GM19035 (cell line): Measurements from ENCODE around the gene CEP295NL.
"Not testable (repeated sequence)": the region's sequence is repeated elsewhere in the genome, so short reads cannot be mapped to it uniquely, and the experiment has no call there.

ENCODE experiments used
- ATAC-seq: cut with Tn5 transposase; IDR thresholded peaks from one replicate; pipeline ENCODE4 v1.9.1; 2021; ENCODE audit not compliant: unreplicated experiment

CEP295NL gene

DNA sequence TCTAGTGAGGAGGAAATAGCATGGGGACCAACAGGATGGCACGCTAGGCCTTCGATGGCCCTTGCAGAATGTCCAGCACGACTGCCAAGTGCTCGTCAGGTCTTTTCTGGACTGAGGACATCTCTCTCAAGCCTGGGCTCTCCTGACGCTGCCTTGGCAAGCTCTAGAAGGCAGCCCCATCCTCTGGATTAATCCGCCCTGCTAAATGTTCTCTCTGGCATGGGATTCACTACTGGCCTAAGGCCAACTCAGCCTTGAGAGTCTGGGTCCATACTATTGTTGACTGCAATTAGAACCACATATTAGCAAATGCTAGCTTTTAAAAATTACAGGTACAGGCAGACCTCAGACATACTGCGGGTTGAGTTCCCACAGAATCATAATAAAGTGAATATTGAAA lies 2.5 kb upstream of the CEP295NL start:
- ATAC-seq: no peak

GRCh38 chr17:78905116-78905515 lies 2.1 kb upstream of the CEP295NL start:
- no peak for ATAC-seq

DNA sequence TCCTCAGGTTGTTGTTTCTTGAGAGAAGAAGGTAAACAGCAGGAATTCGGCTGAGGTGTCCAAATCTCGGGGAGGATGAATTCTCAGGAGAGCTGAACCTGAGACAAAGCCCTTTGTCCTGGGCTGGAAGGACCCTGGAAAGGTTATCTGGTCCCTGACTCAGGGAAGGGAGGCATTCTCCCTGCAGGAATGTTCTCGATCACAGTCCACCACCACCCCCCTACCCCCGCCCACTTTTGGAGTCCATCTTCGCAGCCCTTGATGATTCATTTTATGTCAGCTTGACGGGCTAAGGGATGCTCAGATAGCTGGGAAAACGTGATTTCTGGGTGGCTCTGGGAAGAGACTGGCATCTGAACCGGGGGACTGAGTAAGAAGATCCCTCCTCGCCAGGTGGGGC lies 1.4 kb upstream of the CEP295NL start:
- ATAC-seq: no peak

GRCh38 chr17:78902231-78902630 lies 770 bp downstream of the CEP295NL start:
- ATAC-seq: not testable (repeated sequence)

GRCh38 chr17:78901806-78902205 lies 1.2 kb downstream of the CEP295NL start:
- no peak for ATAC-seq

DNA sequence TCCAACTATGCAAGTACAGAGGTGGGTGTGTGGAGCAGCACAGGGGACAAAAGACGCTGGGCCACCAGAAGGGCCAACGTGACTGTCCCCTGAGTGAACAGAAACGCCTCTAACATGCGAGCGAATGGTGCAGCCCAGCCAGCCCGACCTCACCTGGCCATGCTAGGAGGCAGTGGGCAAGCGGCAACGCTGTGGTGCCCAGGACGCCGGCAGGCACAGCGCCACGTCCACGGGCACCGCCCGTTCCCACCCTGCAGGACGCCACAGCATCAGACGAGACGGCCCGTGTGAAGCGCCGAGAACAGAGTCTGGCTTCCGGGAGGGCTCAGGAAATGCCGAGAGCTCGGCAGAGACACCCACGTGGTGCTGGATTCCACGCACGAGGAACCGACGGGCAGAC lies 2.2 kb downstream of the CEP295NL start:
- no peak for ATAC-seq

- ATAC-seq: no peak
Measured at GRCh38 chr17:78899361-78900260, 3.4 kb downstream of the CEP295NL start.

DNA sequence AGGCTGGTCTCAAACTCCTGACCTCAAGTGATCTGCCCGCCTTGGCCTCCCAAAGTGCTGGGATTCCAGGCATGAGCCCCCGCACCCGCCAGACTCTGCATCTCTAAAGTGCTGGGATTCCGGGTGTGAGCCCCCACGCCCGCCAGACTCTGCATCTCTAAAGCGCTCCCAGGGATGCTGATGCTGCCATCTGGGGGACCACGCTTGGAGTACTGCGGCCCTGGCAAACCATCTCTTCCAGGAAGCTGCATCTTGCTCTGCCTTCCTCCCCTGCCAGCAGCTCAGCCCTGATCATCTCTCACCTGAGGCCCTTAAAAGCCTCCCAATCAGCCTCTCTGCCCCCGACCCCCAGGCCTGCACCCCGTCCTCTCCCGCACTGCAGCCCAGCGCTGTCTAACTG lies 4.1 kb downstream of the CEP295NL start:
- ATAC-seq: no peak

GRCh38 chr17:78898075-78898836 lies 4.7 kb downstream of the CEP295NL start:
- ATAC-seq: no peak

DNA sequence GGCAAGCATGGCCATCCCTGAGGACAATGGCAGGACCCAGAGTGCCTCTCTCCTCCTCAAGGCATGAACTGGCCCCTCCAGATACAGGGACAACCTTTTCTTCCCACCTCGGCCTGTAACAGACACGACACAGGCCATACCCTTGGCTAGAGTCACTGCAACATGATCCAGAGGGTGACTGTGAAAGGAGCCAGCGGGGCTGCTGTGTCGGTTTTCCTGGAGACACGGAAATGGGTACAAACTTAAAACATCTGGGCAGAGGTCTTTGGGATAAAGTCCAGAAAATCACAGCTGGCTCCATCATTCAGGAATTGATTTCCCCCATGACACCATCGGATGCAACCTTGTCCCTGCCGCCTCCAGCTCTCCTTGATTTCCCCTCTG lies 5.3 kb downstream of the CEP295NL start:
- ATAC-seq: no peak

DNA sequence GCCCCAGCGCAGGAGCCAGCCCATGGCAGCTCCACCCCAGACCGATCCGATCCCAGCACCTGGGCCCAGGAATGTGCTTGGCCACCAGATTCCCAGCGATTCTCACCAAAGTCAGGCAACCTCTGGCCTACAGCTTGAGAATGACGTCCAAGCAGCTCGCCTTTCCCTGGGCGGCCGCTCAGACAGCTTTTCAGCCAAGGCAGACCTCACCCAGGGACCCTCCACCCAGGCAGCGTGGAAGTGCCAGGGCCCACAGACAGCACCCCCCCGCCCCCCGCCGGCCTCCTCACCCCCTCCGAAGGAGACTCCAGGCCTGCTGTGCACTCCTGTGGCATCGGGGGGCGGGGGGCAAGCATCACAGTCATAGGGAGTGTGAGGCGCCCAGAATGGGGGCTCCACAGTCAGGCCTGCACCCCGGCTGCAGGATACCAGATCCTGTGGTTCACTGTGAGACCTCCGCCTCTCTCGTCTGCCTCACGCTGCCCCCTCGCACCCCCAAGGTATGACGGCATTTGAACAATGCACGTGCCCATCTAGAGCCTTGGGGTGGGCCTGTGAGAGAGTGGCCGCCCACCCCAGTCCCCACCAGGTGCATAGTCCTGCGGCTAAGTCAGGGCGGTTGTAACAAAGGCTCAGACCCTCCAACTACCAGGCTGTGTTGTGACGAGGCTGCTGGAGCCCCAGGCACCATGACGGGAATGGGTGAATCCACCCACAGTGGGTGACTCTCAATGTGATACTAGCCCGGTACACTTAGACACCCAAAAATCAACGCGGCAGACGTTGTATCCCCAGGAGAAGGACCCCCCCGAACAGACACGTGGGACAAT lies 6.0 kb downstream of the CEP295NL start:
- ATAC-seq: no peak

GRCh38 chr17:78896091-78896833 lies 6.7 kb downstream of the CEP295NL start:
- ATAC-seq: no peak

GRCh38 chr17:78895322-78895721 lies 7.7 kb downstream of the CEP295NL start:
- no peak for ATAC-seq

GRCh38 chr17:78893684-78894083 lies 9.3 kb downstream of the CEP295NL start:
- ATAC-seq: no peak

DNA sequence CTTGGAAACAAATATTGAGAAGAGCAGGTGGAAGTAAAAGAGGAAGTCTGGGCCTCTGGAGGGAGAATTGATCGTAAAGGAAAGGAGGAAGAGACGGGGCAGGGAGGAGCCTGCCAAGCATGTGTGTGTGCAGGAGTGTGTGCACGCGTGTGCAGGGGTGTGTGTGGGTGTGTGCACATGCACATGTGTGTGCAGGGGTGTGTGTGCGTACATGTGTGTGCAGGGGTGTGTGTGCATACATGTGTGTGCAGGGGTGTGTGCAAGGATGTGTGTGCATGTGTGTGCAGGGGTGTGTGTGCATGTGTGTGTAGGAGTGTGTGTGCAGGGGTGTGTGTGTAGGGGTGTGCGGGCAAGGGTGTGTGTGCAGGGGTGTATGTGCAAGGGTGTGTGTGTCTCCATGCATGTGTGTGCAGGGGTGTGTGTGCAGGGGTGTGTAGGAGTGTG lies 10.0 kb downstream of the CEP295NL start:
- no peak for ATAC-seq

GRCh38 chr17:78892520-78892919 lies 10.5 kb downstream of the CEP295NL start:
- no peak for ATAC-seq

DNA sequence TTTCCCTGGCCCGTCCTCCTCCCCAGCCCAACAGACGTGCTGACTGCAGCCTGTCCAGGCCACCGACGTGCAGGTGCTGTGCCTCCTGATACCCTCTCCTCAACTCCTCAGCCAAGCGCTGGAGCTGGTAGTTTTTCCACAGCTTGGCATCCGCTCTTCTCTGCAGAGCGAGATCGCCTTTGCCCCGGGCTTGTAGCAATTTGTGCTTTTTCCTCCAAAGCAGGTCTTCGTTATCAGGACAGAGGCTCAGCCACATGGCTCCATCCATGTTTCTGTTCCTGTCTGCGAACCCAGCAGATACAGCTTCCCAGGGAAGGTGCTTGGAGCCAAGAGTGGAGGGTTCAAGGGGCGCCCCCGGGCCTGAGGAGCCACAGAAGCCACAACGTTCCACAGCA lies 10.9 kb downstream of the CEP295NL start:
- no peak for ATAC-seq

GRCh38 chr17:78891406-78892061 lies 11.5 kb downstream of the CEP295NL start:
- no peak for ATAC-seq

- ATAC-seq: no peak
Measured at GRCh38 chr17:78890498-78890897, 12.5 kb downstream of the CEP295NL start.

DNA sequence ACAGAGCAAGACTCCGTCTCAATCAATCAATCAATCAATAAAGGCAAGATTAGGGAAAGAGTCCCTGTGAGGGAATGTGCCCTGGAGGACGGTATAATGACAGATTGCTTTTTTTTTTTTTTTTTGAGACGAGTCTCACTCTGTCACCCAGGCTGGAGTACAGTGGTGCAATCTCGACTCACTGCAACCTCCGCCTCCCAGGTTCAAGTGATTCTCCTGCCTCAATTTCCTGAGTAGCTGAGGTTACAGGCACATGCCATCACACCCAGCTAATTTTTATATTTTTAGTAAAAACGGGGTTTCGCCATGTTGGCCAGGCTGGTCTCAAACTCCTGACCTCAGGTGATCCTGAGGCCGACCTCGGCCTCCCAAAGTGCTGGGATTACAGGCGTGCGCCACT lies 12.9 kb downstream of the CEP295NL start:
- ATAC-seq: not testable (repeated sequence)
